Endometrium (tissue), 2 donors: Measurements from ENCODE around the gene SLC35G2.
"Not testable (repeated sequence)": the region's sequence is repeated elsewhere in the genome, so short reads cannot be mapped to it uniquely, and the experiment has no call there.

Experiments
- FAIRE-seq: peaks from 2 replicates; lab custom pipeline; 2012; peaks lifted over from hg19 to GRCh38; lab: Jason Lieb, UNC
- donor health status: control.
- donor health status: control.

The SLC35G2 gene

DNA sequence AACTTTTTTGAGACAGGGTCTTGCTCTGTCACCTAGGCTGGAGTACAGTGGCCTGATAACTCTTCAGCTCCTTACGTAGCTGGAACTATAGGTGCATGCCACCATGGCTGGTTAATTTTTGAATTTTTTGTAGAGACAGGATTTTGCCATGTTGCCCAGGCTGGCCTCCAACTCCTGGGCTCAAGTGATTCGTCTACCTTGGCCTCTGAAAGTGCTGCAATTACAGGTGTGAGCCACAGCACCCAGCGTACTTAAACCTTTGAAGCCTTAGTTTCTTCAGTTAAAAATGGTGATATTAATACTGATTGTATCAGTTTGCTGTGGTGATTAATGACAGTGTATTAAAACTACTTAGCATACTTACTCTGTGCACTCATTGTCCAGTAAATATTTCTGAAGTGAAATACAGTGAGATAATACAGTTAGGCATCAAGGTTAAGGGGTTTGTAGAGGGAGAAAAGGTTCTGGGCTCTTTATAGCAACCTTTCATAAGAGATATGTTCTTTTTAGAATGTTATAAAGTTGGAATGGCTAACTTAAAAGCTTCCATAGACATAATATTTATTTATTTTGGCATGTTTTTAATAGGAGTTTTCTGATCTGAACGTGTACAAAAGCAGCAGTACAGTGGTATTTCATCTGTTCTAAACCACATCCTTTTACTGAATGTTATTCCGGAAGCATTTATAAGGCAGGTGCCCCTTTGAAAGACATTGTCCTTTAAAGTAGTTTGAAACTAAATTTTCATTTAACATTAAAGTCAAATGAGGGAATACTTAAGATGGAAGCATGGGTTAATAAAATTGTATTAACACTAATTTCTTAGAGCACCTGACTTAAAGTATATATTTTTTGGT is 66.7 kb downstream of the SLC35G2 start:
- FAIRE-seq = no peak

DNA sequence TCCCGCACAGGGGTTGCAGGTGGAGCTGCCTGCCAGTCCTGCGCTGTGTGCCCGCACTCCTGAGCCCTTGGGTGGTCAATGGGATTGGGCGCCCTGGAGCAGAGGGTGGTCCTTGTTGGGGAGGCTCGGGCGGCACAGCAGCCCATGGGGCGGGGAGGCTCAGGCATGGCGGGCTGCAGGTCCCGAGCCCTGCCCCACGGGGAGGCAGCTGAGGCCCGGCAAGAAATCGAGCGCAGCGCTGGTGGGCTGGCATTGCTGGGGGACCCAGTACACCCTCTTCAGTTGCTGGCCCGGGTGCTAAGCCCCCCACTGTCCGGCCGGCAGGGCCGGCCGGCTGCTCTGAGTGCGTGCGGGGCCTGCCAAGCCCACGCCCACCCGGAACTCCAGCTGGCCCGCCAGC is 71.0 kb downstream of the SLC35G2 start:
- FAIRE-seq = no peak

DNA sequence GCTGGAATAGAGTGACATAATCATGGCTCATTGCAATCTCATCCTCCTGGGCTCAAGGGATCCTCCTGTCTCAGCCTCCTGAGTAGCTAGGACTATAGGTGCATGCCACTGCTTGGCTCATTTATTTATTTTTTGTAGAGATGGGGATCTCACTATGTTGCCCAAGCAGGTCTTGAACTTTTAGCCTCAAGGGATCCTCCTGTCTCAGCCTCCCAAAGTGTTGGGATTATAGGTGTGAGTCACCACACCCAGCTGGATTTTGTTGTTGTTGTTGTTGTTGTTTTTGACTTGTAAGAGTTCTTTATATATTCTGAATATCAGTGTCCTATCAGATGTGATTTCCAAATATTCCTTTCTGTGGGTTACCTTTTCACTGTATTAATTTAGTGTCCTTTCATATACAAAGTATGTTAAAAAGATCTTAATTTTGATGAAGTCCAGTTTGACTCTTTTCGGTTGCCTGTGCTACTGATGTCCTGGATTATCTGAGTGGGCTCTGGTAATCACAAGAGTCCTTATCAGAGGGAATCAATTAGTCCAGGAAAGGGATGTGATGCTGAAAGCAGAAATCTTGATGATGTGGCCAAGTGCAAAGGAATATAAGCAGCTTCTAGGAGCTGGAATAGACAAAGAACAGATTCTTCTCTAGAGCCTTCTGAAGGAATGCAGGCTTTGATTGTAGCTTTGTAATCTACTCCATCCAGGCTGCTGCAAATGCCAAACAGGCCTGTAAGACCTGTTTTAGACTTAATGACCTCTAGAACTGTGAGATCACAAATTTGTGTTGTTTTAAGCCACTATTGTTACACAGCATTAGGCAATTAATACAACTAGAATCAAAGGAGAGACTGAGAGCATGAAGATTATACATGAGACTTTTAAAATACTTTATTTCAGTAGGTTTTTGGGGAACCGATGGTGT is 73.3 kb downstream of the SLC35G2 start:
- no peak for FAIRE-seq

DNA sequence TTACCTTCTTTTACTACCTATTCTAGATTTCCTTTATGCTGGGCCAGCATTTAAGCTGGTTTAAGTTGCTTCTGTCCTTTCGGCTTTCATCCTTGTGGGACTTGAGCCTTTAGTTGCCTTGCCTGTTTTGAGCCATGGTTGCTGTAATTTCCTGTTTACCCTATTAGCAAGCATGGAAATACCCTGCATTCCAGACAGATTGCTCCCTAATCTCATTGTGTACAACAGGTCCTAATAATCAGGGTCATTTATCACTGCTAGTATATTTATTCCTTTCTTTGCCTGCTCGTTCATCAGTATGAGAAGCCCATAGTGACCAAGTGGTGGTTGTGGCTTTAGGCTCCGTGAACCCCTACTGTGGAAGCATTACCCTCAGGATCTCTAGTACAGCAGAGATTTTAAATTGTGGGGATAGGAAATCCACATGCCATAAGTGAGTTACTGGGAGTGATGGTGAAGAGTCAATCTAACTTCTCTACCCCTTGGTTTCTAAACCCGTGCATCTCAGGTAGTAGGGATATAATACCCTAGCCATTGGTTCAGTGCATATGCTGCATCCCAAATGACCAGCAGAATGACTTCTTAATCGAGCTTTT is 75.0 kb downstream of the SLC35G2 start:
- no peak for FAIRE-seq

DNA sequence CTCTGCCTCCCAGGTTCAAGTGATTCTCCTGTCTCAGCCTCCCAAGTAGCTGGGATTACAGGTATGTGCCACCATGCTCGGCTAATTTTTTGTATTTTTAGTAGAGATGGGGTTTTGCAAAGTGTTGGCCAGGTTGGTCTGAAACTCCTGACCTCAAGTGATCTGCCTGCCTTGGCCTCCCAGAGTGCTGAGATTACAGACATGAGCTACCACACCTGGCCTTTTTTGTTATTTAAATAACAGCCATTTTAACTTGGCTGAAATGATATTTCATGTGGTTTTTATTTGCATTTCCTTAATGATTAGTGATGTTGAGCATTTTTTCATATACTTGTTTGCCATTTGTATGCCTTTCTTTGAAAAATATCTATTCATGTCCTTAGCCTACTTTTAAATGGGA is 78.2 kb downstream of the SLC35G2 start:
- not testable (repeated sequence) for FAIRE-seq

DNA sequence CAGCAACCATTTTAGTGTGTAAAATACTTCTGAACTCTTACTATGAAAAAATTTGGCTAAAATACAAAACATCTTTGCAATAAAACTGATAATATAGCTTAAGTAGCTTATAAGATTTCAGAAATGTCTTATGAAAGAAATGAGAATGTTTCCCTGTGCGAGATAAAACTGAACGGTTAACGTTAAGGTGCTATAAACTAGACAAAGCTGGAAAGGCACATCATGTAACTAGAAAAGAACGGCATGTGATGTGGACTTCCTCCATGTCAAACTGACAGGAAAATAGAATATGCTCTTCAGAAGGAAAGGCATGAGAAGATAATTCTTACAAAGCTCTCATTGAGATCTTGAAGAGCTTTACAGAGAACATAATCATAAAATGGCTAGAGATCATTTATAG is 79.6 kb downstream of the SLC35G2 start:
- no peak for FAIRE-seq

DNA sequence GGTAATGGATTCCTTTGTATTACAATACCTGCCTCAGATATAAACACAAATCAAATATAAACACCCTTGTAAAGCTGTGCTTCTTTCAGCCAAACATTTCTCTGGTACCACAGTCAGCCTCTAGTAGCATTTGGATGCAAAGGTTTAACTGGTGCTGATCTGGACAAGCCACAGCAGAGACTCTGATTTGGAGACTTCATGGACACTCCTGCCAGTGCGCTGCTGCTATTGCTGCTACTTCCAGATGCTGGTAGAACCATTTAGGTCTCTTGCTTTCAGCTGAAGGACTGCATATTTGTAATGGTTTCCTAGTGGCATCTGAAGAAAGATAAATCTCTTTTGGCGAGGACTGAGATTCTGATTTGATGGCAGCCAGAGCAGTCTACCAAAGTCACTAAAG is 80.0 kb downstream of the SLC35G2 start:
- FAIRE-seq = no peak

DNA sequence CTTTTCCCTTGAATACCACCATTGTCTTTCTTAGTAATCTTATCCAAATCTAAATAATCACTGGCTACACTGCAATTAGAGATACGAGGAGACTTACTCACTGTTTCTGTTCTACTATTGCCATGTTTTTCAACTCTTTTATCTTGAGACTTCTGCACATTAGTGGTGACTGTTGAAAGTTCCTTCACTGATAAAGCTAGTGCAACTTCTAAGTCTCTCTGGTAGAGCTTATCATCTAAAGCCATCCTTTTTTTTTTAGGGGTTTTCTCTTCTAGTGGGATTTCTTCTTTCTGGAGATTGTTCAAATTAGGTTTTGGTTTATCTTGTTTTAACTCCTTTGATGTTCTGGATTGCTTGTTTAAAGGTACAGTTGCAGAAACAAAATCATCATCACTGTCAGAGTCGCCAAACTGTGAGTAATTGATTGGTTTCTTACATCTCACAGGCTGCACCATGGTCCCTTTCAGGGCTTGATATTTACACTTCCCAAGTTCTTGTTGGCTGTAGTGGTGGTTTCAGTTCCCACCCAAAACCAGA is 80.8 kb downstream of the SLC35G2 start:
- FAIRE-seq = no peak

DNA sequence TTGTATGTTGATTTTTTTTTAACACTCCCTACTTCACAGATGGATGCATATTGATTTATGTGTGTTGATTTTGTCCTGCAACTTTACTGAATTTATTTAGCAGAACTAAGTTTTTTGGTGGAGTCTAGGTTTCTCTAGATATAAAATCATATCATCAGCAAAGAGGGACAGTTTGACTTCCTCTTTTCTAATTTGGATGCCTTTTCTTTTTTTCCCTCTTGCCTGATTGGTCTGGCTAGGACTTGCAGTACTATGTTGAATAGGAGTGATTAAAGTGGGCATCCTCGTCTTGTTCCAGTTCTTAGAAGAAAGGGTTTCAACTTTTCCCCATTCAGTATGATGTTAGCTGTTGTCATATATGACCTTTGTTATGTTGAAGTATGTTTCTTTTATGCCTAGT is 81.8 kb downstream of the SLC35G2 start:
- FAIRE-seq = not testable (repeated sequence)

DNA sequence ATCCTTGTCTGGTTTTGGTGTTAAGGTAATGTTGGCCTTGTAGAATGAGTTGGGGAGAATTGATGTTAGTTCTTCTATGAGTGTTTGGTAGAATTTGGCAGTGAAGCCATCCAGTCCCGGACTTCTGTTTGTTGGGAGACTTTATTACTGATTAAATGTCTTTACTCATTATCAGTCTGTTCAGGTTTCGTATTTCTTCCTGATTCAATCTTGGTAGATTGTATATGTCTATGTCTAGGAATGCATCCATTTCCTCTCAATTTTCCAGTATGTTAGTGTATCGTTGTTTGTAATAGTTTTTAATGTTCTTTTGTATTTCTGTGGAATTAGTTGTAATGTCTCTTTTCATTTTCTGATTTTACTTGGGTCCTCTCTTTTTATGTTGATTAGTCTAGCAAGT is 82.5 kb downstream of the SLC35G2 start:
- no peak for FAIRE-seq

DNA sequence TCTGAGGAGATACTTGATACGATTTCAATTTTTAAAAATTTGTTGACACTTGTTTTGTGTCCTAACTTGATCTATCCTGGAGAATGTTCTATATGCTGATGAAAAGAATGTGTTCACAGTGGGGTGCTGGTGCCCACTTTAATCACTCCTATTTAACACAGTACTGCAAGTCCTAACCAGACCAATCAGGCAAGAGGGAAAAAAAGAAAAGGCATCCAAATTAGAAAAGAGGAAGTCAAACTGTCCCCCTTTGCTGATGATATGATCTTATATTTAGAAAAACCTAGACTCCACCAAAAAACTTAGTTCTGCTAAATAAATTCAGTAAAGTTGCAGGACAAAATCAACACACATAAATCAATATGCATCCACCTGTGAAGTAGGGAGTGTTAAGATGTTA is 83.6 kb downstream of the SLC35G2 start:
- FAIRE-seq = not testable (repeated sequence)

DNA sequence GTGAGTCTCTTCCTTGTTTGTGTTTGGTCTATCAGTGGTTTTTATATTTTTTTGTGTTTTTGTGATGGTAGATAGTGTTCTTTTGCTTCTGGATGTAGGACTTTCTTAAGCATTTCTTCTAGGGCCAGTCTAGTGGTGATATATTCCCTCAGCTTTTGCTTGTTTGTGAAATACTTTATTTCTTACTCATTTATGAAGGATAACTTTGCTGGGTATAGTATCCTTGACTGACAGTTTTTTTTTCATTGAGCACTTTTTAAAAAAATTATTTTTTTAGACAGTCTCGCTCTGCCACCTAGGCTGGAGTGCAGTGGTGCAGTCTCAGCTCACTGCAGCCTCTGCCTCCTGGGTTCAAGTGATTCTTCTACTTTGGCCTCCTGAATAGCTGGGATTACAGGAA is 85.0 kb downstream of the SLC35G2 start:
- FAIRE-seq = no peak

DNA sequence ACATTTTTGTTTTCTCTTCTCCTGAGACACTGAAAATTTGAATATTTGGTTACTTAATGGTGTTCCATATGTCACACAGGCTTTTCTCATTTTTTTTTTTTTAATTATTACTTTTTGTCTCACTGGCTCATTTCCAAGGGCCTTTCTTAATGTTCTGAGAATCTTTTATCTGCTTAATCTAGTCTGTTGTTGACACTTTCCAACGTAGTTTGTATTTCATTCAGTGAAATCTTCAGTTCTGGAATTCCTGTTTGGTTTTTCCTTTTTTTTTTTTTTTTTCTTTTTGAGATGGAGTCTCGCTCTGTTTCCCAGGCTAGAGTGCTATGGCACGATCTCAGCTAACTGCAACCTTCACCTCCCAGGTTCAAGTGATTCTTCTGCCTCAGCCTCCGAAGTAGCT is 85.8 kb downstream of the SLC35G2 start:
- no peak for FAIRE-seq
